ENCODE data around the gene SF3B6. TPM values are rescaled to one million over a fixed set of nuclear protein-coding genes. Genes with fewer than 3 reads are reported as not detected.

The SF3B6 gene, protein sequence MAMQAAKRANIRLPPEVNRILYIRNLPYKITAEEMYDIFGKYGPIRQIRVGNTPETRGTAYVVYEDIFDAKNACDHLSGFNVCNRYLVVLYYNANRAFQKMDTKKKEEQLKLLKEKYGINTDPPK
- total RNA-seq (10 to 100 TPM; 59.8 to 62.6 TPM), total RNA-seq (21.8 to 133 (median 43.8) reads per million in 172 experiments)
- 88.9 TPM for polyA plus RNA-seq (2013, experiment 1 of 2)
- 66.0 TPM for polyA plus RNA-seq (2013, experiment 2 of 2)

DNA sequence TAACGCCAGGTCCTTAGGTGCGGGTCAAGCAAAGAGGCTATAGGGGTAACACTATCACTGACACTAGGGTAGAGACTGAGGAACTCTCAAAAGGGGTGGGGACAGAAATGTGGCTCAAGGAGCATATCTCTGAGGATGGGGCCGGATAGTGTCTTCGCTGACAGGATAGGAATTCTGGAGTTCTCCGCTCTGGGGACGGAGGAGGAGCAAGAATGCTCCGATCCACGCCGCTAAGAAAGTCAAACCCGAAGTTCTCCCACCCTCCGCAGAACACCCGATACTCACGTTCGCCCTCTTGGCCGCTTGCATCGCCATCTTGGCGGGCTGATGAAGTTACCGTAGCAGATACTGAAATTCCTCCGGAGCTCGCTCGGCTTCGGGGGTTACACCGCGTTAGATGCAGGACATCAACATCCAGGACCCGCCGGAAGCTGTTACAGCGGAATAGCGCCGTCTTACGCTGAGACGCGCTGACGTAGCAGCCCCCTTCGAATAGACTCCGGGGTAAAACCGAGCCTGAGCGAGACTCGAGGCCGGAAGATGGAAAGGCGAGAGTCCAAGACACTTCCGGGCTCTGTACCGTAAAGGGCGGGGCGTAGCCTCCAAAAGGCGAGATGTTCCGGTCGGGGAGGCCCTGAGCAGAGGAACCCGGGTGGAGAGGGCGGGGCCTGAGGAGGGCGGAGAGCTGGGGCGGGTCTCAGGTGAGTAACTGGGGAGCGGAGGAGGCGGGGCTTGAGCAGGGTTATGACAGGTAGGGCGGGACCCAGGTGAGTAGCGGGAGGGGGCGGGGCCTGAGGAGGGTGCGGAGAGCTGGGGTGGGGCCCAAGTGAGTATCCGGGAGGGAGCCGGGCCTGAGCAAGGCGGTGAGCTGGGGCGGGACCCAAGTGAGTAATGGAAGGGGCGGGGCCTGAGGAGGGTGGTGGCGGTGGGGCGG lies at the start of gene SF3B6:
Gene SF3B6, minus strand, starts transcription at position 412 of the 934 bp plus-strand sequence. Its CDS starts 97 bp downstream, at position 315.
- Histone ChIP-seq H3K27ac (ENCODE audit: low read depth in 1 of 2, low read length in 2 of 2) (peak within 1 kb of the TSS; percentile 86 to 95), H3K9me3 (ENCODE audit: control insufficient read depth in 1 of 2, insufficient read depth in 1 of 2, low read length in 2 of 2) (no peaks in the 10 kb centered on the region), H3K4me1 (ENCODE audit: insufficient read depth, low read length) (peaks cover 27% of the 10 kb centered on the region), H3K27me3 (ENCODE audit: control insufficient read depth in 1 of 2, insufficient read depth in 2 of 2, low read length in 2 of 2) (no peaks in the 10 kb centered on the region), H3K4me3 (ENCODE audit: low read length) (peak within 1 kb of the TSS; percentile 93), H3K36me3 (ENCODE audit: insufficient read depth, low read length) (peaks cover 31% of the 10 kb centered on the region)
- intact Hi-C loops (cut with DNase I, micrococcal nuclease) = loop anchor here (1.0 to 10.0 kb wide), 8 partner anchors 29 to 1959 kb away; partner anchors contain the start of genes ATAD2B (in 2 of the 2), CENPO (in 1 of the 2), ITSN2 (in 1 of the 2) and NCOA1 (in 1 of the 2)
- ATAC-seq (ENCODE audit: poor library complexity) (peak; percentile 81), DNase-seq (peak; percentile 98 to 100 (median 100))
- Mint-ChIP-seq H3K4me1 (ENCODE audit: low read depth) (peaks cover 41% of the 10 kb centered on the region), H3K4me3 (peak within 1 kb of the TSS; percentile 97), H3K36me3 (ENCODE audit: low read depth) (peaks cover 46% of the 10 kb centered on the region), H3K9me3 (no peaks in the 10 kb centered on the region), H3K27ac (peak within 1 kb of the TSS; percentile 98), H3K27me3 (no peaks in the 10 kb centered on the region)
- TF ChIP-seq CTCF (IDR thresholded peaks at IDR 0.05) = no peak
- ChIA-PET CTCF (interaction anchor here (0.9 to 2.2 kb wide), 7 partner anchors 9 to 252 kb away, joined by 3 to 23 read pairs (median 3); partner anchors contain the start of genes ATAD2B, TP53I3 and WDCP), POLR2A (interaction anchor here (0.6 to 2.8 kb wide), 19 partner anchors 8 to 1802 kb away, joined by 3 to 132 read pairs (median 4); partner anchors contain the start of genes ASXL2, ATAD2B, CENPO and FKBP1B)

- TF ChIP-seq CTCF (IDR thresholded peaks at IDR 0.05) = no peak
- Histone ChIP-seq H3K4me3 (ENCODE audit: low read length) (peak overlapping the region; percentile 57), H3K27me3 (ENCODE audit: control insufficient read depth in 1 of 2, insufficient read depth in 2 of 2, low read length in 2 of 2) (no peaks in the 10 kb centered on the region), H3K4me1 (ENCODE audit: insufficient read depth, low read length) (peaks cover 14% of the 10 kb centered on the region), H3K36me3 (ENCODE audit: insufficient read depth, low read length) (no peaks in the 10 kb centered on the region), H3K27ac (ENCODE audit: low read depth in 1 of 2, low read length in 2 of 2) (no peak overlapping the region), H3K9me3 (ENCODE audit: control insufficient read depth in 1 of 2, insufficient read depth in 1 of 2, low read length in 2 of 2) (no peaks in the 10 kb centered on the region)
- Mint-ChIP-seq H3K4me3 (peak overlapping the region; percentile 84), H3K36me3 (ENCODE audit: low read depth) (no peaks in the 10 kb centered on the region), H3K27ac (no peak overlapping the region), H3K9me3 (no peaks in the 10 kb centered on the region), H3K27me3 (no peaks in the 10 kb centered on the region), H3K4me1 (ENCODE audit: low read depth) (peaks cover 15% of the 10 kb centered on the region)
- ChIA-PET CTCF (interaction anchor here (1.1 to 1.2 kb wide), 2 partner anchors 40 kb away, joined by 3 to 4 read pairs; partner anchors contain the start of gene TP53I3), POLR2A (interaction anchor here (1.4 kb wide), 1 partner anchor 40 kb away, joined by 4 read pairs; the partner anchor contains the start of gene TP53I3)
- DNase-seq (peak in 2 of 14 experiments; percentile 4 to 37), ATAC-seq (ENCODE audit: poor library complexity) (no peak)
- intact Hi-C loops (cut with DNase I, micrococcal nuclease) = no loop called here
Observed at GRCh38 chr2:24123922-24124580, 47.9 kb upstream of the SF3B6 start.
